ENCODE data around the gene CCDC9B.

- no peak for TF ChIP-seq SUZ12 (IDR thresholded peaks at IDR 0.05; ENCODE audit: extremely low read depth, insufficient read depth, insufficient read length)
- no peak for TF ChIP-seq ZNF274 (IDR thresholded peaks at IDR 0.05; ENCODE audit: low read depth, low read length)
- TF ChIP-seq YY1 (IDR thresholded peaks at IDR 0.05; ENCODE audit: insufficient read depth, insufficient read length) = no peak
These were observed 30.5 kb downstream of the CCDC9B start for GRCh38 chr15:40310001-40310959.
